GM12801 (cell line): ENCODE measurements around the gene ATP1A1.

Experiments
- TF ChIP-seq, protein P1 (sequence below): IDR thresholded peaks from one replicate; pipeline ENCODE4 v1.5.1; 2011; ENCODE audit warnings: control low read depth; ENCODE audit not compliant: insufficient read length; ENCODE audit errors: extremely low read depth

Gene ATP1A1

DNA sequence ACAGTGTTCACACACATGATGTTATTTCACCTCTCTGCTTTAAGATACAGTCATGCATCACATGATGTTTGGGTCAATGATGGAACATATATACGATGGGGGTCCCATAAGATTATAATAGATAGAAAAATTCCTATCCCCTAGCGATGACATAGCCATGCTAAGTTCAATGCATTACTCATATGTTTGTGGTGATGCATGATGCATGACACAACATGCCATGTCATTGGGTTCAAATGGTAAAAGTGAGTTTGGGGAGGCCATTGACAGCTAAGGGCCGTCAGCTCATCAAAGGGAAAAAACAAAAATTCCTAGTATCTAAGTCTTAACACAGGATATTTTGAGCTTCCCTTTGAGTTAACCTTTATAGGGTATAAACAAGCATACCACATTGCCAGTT, 73.6 kb downstream of the ATP1A1 start:
- TF ChIP-seq, protein P1, sequence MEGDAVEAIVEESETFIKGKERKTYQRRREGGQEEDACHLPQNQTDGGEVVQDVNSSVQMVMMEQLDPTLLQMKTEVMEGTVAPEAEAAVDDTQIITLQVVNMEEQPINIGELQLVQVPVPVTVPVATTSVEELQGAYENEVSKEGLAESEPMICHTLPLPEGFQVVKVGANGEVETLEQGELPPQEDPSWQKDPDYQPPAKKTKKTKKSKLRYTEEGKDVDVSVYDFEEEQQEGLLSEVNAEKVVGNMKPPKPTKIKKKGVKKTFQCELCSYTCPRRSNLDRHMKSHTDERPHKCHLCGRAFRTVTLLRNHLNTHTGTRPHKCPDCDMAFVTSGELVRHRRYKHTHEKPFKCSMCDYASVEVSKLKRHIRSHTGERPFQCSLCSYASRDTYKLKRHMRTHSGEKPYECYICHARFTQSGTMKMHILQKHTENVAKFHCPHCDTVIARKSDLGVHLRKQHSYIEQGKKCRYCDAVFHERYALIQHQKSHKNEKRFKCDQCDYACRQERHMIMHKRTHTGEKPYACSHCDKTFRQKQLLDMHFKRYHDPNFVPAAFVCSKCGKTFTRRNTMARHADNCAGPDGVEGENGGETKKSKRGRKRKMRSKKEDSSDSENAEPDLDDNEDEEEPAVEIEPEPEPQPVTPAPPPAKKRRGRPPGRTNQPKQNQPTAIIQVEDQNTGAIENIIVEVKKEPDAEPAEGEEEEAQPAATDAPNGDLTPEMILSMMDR, result no peak

DNA sequence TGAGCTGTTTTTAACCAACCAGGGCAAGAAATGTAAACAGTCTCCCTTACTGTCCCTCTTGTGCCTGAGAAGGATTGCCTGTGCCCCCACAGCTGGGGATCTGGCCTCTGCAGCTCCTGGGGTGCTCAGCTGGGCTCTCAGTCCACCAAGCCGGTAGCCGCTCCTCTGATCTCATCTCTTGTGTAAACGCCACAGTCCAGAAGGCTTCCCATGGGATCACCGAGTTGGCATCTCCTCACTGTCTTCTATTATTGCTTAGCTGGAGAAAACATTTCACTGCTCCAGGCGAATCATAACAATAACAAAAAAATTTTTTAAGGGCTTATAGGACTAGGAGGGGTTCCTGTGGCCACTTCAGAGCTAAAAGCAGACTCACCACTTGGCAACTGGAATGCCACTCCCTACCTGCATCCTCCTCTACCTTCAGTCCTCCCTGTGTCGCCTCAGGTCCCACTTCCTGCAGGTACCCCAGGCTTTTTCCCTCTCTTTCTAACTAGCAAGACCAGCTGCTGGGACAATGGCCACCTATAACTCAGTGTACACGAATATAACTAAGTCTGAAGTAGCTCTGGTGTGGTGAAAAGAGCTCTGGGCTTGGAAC, 75.8 kb downstream of the ATP1A1 start:
- TF ChIP-seq, protein P1, result no peak

DNA sequence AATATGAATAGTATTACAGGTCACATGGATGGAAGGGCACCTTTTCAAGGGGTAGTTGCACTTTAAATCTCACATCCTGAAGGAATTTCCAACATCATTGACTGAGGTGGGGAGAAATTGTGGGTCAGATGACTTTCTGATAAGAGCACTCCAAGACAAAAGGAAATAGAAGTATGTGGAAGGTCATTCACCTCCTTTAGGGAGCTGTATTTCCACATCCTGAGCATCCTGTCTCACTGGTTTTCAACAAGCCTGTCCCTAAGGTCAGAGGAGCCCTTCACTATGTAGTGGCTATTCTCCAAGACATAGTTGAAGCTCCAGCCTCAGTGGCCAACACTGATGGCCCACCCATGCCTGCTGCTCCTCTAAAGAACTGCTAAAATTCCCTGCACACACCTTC, 76.5 kb downstream of the ATP1A1 start:
- TF ChIP-seq, protein P1, result no peak

DNA sequence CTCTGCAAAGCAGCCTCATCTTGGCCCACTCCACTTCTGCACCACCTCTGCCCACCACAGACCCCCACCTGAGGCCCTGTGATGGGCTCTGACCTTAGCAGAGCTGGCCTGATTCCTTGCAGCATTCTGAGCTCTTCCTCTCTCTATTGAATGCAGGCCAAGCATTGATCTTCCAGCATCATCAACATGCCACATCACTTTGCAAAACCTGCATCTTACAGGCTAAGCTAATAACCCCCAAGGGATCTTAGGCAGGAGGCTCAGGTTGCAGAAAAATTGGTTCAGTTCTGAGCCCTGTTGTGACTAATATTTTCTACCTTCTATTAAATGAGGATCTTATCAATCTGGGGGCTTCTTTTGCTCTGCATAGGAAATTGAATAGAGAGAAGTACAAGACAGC, 78.7 kb downstream of the ATP1A1 start:
- TF ChIP-seq, protein P1, result no peak

DNA sequence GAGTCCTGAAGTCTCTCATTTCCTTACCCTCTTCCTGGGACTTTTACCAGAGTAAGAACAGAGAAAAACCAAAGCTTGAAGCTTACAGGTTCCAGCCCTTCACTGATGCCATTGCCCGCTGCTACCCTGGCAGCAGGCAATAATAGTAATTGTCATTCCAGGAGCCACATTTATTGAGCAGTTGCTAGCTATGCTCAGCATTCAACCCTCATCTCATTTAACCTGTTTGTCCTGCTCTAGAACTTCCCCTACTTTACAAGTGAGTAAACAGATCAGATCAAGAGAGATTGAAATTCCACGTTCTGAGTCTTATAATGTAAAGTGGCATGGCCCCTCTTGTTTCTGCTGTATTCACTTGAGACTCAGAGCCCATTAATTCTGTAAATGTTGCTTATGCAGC, 80.4 kb downstream of the ATP1A1 start:
- TF ChIP-seq, protein P1, result no peak

DNA sequence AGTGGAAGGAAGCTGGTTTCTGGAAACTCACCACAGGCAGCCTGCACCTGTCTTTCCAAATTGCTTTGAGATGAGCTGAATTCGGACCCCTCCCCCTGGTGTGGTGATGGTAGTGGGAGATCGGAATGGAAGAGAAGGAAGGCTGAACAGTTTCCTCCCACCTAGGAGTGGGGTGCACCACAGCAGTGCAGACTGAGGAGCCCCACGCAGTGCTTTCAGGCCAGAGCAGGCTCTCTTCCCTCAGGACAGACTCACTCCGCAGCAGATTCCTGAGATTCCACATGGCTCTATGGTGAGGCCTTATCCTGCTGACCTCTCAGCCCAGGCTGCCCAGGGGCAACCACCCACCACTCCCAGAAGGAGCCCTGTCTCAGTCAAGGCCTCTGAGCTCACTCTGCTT, 80.9 kb downstream of the ATP1A1 start:
- TF ChIP-seq, protein P1, result no peak
